Glomerular visceral epithelial cell (primary cell): ENCODE data around the gene SV2B.

ENCODE experiments used
- DNase-seq: peaks from one replicate; pipeline ENCODE4 v3.0.0-alpha.2; 2016; ENCODE audit errors: extremely low spot score

SV2B gene

DNA sequence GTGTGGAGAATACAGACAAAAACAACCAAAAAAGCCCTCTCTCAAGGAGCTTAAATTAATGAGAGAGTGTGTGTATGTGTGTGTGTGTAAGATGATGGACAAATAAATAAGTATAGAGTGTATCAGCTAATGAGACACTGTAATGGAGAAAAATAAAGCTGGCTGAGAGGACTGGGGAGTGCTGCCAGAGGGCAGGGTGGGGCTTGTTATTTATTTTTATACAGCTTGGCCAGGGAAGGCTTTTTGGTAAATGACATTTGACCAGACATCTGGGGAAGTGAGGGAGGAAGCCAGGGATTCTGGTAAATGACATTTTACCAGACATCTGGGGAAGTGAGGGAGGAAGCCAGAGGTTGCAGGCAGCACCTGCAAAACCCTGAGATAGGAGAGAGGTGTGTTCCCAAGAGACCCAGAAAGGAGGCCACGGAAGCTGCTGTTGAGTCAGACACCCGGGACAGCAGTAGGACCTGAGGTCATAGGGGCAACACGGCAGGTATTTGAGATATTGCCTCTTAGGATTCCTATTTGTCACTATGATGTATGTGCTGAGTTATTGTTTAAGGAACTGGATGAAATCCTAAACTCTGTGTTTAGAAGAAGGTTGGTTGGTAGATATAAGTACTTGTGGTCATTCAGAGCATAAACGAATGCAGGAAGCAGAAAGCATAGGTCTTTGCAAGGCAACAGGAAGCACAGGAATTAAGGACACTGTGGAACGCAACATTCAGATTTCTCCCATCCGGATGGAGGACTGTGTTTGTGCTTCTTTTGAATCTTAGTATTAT lies 2.7 kb downstream of the SV2B start:
- DNase-seq, result no peak

DNA sequence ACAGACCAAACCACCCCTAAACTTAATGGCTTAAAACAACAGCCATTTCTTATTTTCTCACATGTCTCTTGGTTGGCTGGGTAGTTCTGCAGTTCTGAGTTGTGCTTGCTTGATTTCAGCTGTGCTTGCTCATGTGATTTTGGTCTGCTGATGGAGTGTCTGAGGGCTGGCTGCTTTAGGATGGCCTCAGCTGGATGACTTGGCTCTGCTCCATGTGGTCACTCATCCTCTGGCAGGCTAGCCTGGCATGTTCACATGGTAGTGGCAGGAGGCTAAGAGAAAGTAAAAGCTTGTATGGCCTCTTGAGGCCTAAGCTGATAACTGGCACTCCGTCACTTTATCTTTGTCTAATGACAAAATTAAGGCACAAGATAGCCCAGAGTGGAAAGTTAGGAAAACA lies 4.1 kb downstream of the SV2B start:
- peak; percentile 16 for DNase-seq

DNA sequence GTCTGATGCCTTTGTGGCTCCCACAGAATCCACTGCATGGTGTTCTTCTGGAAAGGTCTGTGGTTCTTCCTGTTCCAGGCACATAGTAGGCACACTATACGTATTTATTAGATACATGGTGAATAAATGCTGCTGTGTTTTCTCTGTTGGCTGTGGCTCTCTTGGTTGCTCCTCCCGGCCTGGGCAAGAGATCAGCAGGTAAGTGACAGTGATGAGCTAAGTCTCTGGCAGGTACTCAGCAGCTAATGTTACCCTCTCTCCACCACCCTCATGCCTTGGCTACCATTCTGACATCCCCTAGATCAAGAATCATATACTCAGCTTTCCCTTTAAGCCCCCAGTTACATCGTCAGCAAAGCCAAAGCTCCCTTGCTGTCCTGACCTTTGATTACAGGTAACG lies 8.4 kb downstream of the SV2B start:
- no peak for DNase-seq

DNA sequence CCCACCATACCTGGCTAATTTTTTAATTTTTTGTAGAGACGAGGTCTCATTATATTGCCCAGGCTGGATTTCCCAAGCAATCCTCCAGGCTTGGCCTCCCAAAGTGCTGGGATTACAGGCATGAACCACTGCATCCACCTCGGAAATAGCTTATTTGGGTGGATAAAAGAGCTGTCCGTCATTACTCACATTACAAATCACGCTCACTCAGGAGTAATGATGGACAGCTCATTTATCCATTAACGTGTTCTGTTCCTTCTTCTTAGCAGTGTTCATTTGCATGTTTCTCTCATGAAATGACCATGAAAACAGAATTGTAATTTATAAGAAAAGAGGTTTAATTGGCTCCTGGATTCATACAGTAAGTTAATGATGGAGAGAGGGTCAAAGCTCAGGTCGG lies 9.8 kb downstream of the SV2B start:
- no peak for DNase-seq

DNA sequence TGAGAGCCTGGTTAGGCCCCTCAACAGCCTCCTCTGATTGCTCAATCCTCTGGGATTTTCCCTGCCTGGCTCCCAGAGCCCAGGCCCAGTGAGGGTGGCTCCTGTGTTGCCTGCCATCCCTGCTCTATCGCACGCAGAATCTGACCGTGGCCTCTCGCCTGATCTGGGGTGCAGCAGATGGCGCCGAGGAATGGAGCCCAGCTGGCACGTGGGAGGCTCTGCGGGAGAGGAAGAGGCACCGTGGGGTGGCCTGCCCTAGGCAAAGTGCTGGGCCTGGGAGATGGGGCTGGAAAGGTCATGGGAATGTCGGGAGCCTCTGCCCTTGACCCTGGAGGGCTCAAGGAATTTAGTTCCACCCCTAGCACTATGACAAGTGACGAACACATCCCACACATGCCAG lies 10.3 kb downstream of the SV2B start:
- DNase-seq, result no peak

DNA sequence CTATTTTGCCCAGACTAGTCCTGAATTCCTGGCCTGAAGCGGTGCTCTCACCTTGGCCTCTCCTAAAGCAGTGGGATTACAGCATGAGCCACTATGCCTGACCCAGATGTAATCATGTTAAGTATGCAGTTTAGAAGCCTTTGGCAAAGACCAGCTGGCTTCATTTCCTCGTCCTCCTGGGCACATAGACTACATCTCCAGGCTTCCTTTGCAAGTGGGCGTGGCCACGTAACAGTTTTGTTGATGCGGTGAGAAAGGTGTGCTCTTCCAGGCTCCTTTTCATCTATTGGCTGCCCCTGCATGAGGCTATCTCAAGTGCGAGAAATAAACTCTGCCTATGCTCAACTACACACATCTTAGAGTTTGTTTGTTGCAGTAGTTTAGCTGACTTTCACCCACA lies 13.0 kb downstream of the SV2B start:
- DNase-seq, result no peak

DNA sequence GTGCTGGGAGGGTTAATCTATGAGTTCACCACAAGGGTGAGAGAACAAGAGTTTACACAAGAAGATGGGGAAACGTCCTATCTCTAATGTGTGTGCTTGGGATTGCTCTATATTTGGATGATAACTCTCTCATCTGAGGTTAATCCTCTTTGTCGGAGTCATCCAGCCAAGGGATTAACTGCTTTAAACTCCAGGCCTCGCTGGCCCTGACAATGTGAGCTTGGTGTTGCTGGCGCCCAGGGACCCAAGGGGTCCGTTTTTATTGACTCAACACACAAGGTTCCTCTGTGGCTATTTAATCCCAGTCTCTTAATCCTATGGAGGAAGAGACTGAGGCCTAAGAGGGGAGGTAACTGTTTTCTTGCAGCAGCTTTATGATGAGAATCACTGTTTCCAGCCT lies 14.2 kb downstream of the SV2B start:
- no peak for DNase-seq

DNA sequence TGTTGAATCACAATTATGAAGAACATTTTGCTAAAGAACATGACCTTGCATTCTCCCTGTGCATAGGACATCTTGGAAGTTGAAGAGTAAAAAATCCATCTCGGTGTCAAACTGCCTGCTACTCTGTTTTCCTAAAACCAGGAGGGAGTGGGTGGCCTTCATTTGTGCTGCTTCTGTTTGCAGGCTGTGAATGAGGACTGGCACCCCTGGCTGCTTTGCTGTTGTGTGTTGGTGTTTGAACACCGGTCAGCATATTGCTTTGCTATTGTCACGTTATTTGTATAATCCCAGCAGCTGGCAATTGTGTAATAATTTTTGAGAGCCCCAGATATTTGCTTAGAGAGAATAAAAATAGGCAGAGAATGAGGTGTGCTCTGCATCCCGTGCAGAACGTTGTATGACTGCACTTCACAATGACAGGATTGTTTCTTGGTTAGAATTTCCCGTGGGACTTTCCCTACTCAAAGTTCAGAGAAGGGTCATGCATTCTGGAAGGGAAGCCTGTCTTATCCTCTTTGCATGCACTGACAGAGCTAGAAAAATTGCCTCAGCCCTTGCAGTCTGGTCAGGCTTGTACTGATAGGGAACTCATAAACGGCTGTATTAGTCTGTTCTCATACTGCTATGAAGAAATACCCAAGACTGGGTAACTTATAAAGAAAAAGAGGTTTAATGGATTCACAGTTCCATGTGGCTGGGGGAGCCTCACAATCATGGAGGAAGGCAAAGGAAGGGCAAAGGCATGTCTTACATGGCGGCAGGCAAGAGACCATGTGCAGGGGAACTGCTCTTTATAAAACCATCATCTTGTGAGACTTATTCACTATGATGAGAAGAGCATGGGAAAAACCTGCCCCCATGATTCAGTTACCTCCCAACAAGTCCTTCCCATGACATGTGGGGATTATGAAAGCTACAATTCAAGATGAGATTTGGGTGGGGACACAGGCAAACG lies 16.3 kb downstream of the SV2B start:
- peak; percentile 16 for DNase-seq

DNA sequence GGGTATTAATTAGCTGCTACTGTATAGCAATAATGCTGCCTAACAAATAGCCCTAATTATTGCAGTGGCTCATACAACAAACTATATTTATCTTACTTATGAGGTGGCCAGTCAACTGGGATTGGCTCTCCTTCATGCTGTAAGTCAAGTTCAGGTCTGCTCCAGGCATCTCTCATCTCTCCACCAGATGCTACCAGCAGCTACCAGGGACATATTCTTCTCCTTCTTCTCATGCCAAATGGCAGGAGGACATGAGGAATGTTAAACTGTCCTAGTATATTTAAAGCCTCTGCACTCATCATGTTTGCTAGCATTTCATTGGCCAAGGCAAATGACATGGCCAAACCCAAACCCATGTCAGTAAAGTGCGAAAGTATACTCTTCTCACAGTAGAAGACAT lies 17.3 kb downstream of the SV2B start:
- DNase-seq, result no peak

DNA sequence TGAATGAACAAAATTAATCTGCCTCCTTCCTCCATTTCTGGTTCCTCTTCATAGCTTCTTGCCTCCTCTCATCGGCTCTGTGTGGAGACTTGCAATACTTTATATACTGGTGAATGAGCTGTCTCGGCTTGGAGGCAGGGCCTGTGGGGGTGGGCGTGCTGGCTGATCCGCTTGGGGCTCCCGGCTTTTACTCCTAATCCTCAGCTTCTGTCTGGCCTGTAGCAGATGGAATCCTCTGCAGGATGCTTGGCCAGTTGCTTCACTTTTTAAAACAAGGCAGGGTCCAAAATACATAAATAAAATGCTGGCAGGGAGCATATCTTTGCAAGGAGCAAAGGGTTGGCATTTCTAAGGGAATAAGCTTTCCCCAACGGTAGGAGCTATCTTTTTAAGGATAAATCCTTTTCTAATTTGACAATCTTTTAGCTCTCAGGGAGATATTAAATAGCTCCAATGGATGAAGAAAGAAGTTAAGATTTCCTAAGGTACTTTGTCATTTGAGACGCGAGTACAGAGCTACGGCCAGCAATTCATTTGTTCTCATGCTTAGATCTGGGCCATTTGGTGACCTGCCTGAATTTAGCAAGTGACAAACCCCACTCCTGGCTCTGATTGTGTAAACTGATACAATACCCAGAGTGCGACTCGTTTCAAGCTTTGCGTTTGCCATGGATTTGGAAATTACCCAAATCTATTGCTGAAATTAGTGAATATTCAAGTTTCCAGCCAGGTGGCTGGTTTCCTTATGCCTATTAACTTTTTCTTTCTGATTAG lies 18.9 kb downstream of the SV2B start:
- DNase-seq, result no peak

DNA sequence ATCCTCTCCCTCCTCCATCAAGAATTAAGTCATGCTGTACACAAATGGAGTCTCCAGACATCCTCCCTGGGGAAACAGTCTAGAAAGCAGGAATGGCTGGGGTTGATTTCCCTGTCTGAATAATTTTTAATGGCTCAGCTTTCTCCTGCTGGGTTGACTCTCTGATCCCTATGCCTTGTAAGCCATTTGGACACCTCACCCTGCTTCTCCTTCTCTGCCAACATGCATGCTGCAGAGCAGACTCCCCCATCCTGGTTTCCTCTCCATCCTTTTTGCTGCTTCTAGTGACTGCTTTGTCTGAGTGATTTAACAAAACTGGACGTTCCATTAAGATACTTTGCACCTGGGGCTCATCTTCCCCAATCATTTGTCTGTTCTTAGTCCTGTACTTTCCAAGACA lies 22.2 kb downstream of the SV2B start:
- DNase-seq, result no peak

DNA sequence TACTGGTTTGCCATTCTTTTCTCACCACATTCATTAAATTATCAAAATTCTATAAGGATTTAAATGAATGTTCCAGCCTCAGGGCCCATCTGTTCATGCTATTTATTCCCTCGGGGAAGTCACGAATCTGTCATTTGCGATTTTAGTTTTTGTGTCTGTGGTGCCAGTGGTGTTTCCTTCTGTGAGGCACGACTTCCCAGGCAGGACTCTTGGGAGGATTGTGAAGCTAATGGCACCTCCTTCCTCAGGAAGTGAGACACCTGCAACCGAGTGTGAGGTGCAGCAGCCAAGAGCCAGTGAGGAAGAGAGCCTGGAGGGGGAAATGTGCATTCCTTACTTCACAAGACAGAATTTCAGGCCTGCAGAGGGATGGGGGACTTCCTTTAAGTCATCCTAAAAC lies 24.1 kb downstream of the SV2B start:
- DNase-seq, result no peak

DNA sequence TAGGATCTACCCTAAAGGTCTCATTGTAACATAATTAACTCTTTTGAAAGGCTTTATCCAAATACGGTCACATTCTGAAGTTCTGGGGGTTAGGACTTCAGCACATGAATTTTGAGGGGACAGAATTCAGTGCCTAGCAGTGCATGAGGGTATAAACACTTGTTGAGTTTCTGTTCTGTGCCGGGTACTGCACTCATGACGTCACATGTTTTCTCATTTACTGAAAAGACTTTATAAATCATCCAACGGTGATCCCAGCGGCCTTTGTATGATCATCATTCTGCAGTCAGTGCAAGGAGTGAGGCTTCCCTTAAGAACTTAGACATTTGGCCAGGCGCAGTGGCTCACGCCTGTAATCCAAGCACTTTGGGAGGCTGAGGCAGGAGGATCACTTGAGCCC lies 25.1 kb downstream of the SV2B start:
- DNase-seq, result no peak

DNA sequence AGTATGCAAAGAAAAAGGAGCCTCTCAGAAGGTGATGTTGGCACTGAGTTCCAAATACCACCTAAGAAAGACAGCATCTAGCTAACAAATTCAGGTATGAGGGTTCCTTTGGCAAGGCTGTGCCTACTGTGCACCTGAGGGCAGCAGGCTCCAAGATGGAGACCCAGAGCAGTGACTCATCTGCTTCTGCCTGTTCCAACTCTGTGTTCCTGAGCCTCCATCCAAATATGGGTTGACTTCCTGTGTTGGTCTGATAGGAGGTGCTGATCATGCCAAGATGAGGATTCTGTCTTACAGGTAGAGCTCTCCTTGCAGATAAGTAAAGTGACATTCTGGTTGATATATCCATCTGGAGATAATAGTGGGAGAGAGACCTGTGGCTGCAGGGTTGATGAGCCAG lies 26.0 kb downstream of the SV2B start:
- DNase-seq, result no peak

DNA sequence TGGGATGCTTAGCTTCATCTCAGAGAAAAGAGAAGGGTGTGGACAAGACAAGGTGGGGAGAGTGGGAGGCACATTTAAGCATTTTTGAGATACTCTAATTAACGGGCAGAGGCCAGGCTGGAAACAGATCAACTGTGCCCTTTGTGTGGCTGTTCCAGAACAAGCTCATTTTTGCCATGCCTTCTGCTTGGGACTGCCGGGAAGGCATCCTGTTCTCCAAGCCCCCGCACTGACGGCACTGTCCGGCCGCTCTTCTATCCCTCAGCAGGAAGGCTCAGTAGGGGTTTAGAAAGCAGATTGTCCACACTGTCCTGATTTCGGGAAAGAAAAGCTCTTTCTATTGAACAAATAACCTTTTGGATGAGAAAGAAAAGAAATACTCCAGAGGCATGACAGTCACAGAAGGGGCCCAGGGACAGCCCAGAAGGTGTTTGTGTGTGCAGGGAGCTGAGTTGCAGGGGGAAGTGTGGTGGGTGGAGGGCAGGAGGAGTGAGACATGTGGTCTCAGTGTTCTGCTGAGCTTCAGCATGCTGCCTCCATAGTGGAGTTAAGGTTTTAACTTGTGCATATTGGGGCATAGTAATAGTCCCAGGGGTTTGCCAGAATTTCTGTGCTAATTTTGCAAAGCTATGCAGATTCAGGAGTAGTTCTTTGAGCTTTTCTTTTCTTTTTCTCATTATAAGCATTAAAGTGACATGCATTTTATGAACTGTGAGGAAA lies 27.3 kb downstream of the SV2B start:
- DNase-seq, result no peak

DNA sequence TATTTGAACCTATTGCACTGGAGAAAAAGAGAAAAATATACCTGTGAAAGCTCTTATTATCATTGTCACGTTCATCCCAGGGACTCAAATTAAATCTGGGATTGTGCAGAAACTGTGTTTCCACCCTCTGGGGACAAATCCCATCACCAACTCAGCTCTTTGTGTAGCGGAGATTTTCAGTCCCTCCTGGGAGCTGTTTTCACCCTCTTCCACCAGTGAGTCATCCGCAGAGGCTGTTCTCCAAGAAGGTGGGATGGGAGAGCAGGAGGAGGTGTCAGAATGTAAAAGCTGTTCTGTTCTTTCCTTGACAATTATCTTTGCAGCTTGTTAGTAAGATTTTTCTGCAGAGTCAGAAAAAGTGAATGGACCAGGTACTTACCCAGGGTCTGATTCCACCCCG lies 28.0 kb downstream of the SV2B start:
- DNase-seq, result no peak

DNA sequence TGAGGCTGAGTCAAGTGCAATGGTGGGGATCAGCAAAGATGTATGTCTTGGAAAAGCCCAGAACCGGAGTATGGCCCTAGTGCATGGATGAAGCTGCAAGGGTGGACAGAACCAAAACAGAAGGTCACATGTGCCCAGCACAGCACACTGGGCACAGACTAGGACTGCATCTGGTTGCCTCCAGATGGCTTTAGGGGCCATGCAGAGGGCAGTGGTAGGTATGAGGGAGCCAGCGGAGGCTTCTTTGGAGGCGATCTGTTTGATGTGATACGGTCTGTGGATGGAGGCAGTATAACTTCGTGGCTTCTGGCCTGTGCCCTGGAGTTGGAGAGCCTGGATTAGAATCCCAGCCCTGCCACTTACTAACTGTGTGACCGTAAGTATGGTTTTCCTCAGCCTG lies 29.4 kb downstream of the SV2B start:
- DNase-seq, result no peak

DNA sequence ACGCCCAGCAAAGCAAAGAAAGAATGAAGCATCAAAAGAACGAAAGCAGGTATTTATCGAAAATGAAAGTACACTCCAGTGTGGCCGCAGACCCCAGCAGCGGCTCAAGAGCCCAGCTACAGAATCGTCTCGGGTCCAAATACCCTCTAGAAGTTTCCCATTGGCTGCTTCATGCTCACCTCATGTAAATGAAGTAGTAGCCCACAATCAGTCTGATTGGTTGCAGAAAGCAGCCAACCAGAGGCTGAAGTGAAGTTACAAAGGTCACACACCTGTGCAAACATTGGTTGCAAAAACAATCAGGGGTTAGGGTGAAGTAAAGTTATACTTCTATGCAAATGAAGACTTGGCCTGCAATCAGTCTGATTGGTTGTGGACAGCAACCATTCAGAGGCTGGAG lies 32.0 kb downstream of the SV2B start:
- no peak for DNase-seq

DNA sequence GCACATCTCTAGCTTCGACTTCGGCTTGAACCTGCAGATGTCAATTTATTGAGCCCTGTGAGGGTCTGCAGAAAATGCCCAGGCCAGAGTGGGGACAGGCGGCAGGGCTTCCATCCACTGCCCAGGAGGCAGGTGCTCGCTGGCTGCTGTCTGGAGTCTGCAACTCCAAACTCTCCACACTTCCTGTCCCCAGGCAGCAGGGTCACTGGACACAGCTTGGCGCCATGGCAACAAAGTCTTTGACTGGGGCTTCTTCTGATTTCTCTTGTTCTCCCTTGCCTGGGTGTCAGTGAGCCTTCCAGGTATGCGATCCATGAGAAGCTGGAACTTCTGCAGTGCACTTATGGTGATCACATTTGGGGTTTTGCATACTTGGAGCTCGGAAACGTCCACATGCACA lies 33.5 kb downstream of the SV2B start:
- DNase-seq, result no peak

DNA sequence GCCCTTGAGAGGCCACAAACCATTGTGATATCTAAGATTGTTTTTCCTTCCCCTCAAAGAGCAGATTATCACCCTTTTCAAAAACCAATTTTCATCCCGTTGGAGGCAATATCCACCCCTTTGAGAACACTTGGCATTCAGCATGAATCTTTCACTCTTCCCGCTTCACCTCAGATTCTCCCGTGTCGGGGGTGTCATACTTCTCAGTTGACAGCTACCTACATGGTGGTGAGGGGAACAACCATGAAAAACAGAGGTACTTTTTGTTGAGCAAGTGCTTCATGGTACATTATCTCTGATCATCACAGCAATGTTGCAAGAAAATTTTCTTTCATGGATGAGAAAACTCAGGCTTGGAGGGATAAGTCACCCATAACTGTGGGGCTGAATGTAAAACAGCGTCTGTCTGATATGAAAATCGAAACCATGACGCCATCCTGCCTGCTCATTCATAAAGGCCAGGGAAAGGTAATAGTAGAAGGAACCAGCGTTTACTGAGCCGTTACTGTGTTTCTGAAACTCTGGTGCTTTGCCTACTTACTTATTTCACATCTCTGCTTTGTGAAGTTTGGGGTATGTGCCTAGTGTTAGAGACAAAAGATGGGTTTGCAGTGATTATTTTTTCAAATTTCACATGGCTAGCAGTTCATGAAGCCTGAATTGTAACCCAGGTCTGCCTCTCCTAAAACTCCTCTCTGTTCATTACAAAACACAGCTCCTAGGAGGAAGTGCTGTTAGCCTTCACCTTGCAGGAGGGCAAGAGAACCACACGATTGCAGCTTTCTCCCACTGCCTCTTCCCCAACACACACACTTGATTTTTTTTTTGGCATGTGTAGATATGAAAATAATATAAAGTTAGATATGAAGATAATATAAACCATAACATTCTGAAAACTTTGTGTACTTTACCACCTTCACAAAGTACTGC lies 35.4 kb downstream of the SV2B start:
- DNase-seq, result peak; percentile 5
